ENCODE results near the gene SLC16A3.
A peak's percentile ranks its signal among the peaks of the same experiment; 100 is the strongest.
"Not testable (repeated sequence)": the region's sequence is repeated elsewhere in the genome, so short reads cannot be mapped to it uniquely, and the experiment has no call there.

The SLC16A3 gene

GRCh38 chr17:82228842-82229697 lies at the start of gene SLC16A3:
Gene SLC16A3, plus strand, starts transcription at chr17:82229042. Its CDS starts 6,967 bp downstream, at chr17:82236009.
- Mint-ChIP-seq H3K27ac (peak within 1 kb of the TSS; percentile 80), H3K4me1 (ENCODE audit: low read depth) (peaks cover 13% of the 10 kb centered on the region), H3K9me3 (no peaks in the 10 kb centered on the region), H3K4me3 (peak within 1 kb of the TSS; percentile 79), H3K27me3 (no peaks in the 10 kb centered on the region), H3K36me3 (ENCODE audit: low read depth) (no peaks in the 10 kb centered on the region)
- DNase-seq: peak; percentile 73

DNA sequence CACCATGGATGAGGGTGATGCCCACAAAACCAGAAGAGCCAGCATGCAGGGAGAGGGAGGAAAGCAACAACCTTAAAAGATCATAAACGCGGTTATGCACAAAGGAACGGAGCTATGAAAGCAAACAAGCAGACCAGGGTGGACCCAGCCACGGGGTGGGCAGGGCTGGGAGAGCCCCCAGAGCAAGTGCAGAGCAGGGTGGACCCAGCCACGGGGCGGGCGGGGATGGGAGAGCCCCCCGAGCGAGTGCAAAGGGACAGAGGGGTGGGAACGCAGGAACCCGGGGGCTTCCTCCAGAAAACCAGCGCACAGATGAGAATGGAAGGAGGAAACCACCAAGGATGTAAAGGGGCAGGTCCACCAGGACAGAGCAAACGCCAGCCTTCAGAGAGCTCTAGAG lies 49.4 kb upstream of the SLC16A3 start:
- Mint-ChIP-seq H3K27me3 (no peaks in the 10 kb centered on the region), H3K4me1 (ENCODE audit: low read depth) (no peaks in the 10 kb centered on the region), H3K36me3 (ENCODE audit: low read depth) (peaks cover 71% of the 10 kb centered on the region), H3K27ac (no peak overlapping the region), H3K4me3 (no peak overlapping the region), H3K9me3 (no peaks in the 10 kb centered on the region)
- DNase-seq: no peak

DNA sequence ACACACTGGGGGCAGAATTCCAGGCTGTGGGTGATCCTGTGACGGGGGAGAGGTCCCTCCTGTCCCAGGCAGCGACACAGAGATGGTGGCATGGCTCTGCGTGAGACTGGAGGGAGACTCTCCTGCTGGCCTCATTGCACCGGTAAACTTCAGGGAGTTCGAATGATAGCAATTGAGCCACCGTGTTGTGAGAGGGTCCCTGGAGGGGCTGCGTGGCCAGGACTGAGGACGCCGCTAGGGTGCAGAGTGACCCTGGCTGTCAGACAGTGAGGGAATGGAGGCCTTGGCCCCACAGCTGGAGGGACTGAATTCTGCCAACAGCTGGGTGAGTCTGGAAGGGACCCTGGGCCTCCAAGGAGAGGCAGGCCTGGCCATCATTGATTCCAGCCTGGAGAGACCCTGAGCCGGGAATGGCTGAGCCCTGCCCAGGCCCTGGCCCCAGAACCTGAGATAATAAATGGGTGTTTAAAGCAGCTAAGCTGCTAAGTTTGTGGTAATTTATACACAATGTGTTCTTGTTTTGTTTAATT lies 48.8 kb upstream of the SLC16A3 start:
- Mint-ChIP-seq H3K4me1 (ENCODE audit: low read depth) (no peaks in the 10 kb centered on the region), H3K27me3 (no peaks in the 10 kb centered on the region), H3K27ac (no peak overlapping the region), H3K4me3 (no peak overlapping the region), H3K9me3 (no peaks in the 10 kb centered on the region), H3K36me3 (ENCODE audit: low read depth) (peaks cover 71% of the 10 kb centered on the region)
- DNase-seq: no peak

GRCh38 chr17:82180776-82181528 lies 47.9 kb upstream of the SLC16A3 start:
- Mint-ChIP-seq H3K36me3 (ENCODE audit: low read depth) (peaks cover 70% of the 10 kb centered on the region), H3K27me3 (no peaks in the 10 kb centered on the region), H3K9me3 (no peaks in the 10 kb centered on the region), H3K27ac (no peak overlapping the region), H3K4me1 (ENCODE audit: low read depth) (no peaks in the 10 kb centered on the region), H3K4me3 (no peak overlapping the region)
- no peak for DNase-seq

- no peaks in the 10 kb centered on the region for H3K27me3 Mint-ChIP-seq
- no peak overlapping the region for H3K4me3 Mint-ChIP-seq
- no peaks in the 10 kb centered on the region for H3K4me1 Mint-ChIP-seq (ENCODE audit: low read depth)
Measured at GRCh38 chr17:82184761-82185160, 44.1 kb upstream of the SLC16A3 start.

GRCh38 chr17:82186221-82186620 lies 42.6 kb upstream of the SLC16A3 start:
- Mint-ChIP-seq H3K4me1 (ENCODE audit: low read depth) (no peaks in the 10 kb centered on the region), H3K27me3 (no peaks in the 10 kb centered on the region)

More at GRCh38 chr17:82184761-82185160, 44.1 kb upstream of the SLC16A3 start:
- Mint-ChIP-seq H3K36me3 (ENCODE audit: low read depth) (peaks cover 67% of the 10 kb centered on the region), H3K9me3 (no peaks in the 10 kb centered on the region), H3K27ac (no peak overlapping the region)
- no peak for DNase-seq

DNA sequence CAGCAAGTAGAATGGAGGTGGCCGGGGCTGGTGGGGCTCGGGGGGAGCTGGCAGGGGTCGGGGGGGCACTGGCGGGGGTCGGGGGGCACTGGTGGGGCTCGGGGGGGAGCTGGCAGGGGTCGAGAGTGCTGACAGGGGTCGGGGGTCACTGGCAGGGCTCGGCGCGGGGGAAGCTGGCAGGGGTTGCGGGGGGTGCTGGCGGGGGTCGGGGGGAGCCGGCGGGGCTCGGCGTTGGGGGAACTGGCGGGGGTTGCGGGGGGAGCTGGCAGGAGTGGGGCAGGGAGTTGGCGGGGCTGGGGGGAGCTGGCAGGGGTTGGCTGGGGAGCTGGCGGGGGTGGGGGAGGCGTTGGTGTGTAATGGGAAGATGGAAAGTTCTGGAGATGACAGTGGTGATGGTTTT lies 41.3 kb upstream of the SLC16A3 start:
- Mint-ChIP-seq H3K4me1 (ENCODE audit: low read depth) (no peaks in the 10 kb centered on the region), H3K4me3 (no peak overlapping the region)

More at GRCh38 chr17:82186221-82186620, 42.6 kb upstream of the SLC16A3 start:
- Mint-ChIP-seq H3K4me3 (no peak overlapping the region), H3K9me3 (no peaks in the 10 kb centered on the region), H3K36me3 (ENCODE audit: low read depth) (peaks cover 64% of the 10 kb centered on the region), H3K27ac (no peak overlapping the region)
- DNase-seq: no peak

GRCh38 chr17:82188001-82188961 lies 40.6 kb upstream of the SLC16A3 start:
- no peaks in the 10 kb centered on the region for H3K9me3 Mint-ChIP-seq
- DNase-seq: no peak
- no peaks in the 10 kb centered on the region for H3K4me1 Mint-ChIP-seq (ENCODE audit: low read depth)
- H3K27me3 Mint-ChIP-seq: no peaks in the 10 kb centered on the region
- H3K36me3 Mint-ChIP-seq (ENCODE audit: low read depth): peaks cover 70% of the 10 kb centered on the region
- H3K27ac Mint-ChIP-seq: no peak overlapping the region
- H3K4me3 Mint-ChIP-seq: no peak overlapping the region

More for the DNA sequence above, 41.3 kb upstream of the SLC16A3 start:
- H3K36me3 Mint-ChIP-seq (ENCODE audit: low read depth): peaks cover 69% of the 10 kb centered on the region
- H3K27me3 Mint-ChIP-seq: no peaks in the 10 kb centered on the region
- no peak for DNase-seq
- H3K27ac Mint-ChIP-seq: no peak overlapping the region
- no peaks in the 10 kb centered on the region for H3K9me3 Mint-ChIP-seq

DNA sequence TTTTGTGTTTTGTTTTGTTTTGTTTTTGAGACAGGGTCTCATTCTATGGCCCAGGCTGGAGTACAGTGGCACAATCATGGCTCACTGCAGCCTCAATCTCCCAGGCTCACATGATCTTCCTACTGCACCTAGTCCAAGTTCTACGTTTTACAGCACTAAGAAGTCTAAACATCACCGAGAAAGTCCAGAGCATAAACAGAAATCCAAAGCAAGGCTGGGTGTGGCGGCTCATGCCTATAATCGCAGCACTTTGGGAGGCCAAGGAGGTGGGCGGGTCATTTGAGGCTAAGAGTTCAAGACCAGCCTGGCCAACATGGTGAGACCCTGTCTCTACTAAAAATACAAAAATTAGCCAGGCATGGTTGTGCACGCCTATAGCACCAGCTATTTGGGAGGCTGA lies 35.8 kb upstream of the SLC16A3 start:
- H3K4me3 Mint-ChIP-seq; H3K27me3 Mint-ChIP-seq; H3K27ac Mint-ChIP-seq; H3K4me1 Mint-ChIP-seq (ENCODE audit: low read depth); H3K9me3 Mint-ChIP-seq; DNase-seq: not testable (repeated sequence)
- peaks cover 79% of the 10 kb centered on the region for H3K36me3 Mint-ChIP-seq (ENCODE audit: low read depth)

GRCh38 chr17:82193520-82194220 lies 35.2 kb upstream of the SLC16A3 start:
- no peaks in the 10 kb centered on the region for H3K9me3 Mint-ChIP-seq
- peaks cover 12% of the 10 kb centered on the region for H3K4me1 Mint-ChIP-seq (ENCODE audit: low read depth)
- H3K4me3 Mint-ChIP-seq: no peak overlapping the region
- H3K36me3 Mint-ChIP-seq (ENCODE audit: low read depth): peaks cover 78% of the 10 kb centered on the region
- no peaks in the 10 kb centered on the region for H3K27me3 Mint-ChIP-seq
- DNase-seq: no peak
- no peak overlapping the region for H3K27ac Mint-ChIP-seq

- Mint-ChIP-seq H3K27ac (no peak overlapping the region), H3K4me1 (ENCODE audit: low read depth) (peaks cover 19% of the 10 kb centered on the region), H3K4me3 (no peak overlapping the region), H3K36me3 (ENCODE audit: low read depth) (peaks cover 79% of the 10 kb centered on the region), H3K27me3 (no peaks in the 10 kb centered on the region), H3K9me3 (no peaks in the 10 kb centered on the region)
- no peak for DNase-seq
Measured at GRCh38 chr17:82194765-82195164, 34.1 kb upstream of the SLC16A3 start.

DNA sequence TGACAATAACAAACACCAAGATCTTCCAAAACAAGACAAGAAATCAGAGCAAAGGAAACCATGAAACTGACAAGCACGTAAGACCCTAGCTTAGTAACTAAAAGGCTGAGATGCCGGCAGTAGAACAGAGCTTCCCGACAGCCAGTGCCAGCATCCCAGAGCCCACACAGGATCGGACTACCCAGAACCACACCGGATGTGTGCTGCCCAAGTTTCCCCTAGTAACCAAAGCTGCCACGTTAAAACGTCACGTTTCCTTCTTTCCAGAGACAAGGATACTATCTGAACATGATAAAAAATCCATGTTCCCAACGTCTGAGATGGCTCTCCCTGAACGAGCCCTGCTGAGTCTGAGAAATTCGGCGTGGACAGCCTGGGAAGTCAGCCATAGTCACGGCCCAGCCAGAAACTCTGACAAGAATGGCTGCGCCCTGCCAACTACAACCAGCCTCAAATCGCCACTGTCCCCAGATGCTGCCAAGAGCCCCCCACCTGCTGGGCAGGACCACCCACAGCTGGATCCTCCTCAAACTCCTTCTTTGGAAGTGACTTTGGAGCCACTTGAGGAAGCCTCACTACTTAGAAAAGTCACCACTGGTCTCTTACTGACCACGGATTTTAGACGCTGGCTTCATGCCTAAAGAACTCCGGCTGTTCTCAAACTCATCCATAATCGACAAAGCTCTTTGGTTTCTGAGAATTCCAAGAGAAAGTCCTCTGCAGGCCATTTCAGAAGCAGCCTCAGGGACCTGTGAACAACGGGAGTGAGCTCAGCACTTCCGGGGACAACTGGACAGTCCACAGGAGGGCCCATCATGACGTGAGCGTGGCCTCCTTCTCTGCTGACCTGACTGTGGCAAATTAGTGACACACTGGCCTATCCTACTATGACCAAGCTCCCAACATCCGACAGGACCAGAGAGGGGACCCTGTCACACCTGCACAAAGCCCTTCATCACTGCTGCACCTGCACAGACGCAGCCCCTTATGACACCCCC lies 32.9 kb upstream of the SLC16A3 start:
- peaks cover 30% of the 10 kb centered on the region for H3K4me1 Mint-ChIP-seq (ENCODE audit: low read depth)
- no peaks in the 10 kb centered on the region for H3K9me3 Mint-ChIP-seq
- no peak overlapping the region for H3K27ac Mint-ChIP-seq

More for the DNA sequence above, 32.9 kb upstream of the SLC16A3 start:
- Mint-ChIP-seq H3K36me3 (ENCODE audit: low read depth) (peaks cover 81% of the 10 kb centered on the region), H3K27me3 (no peaks in the 10 kb centered on the region), H3K4me3 (no peak overlapping the region)
- DNase-seq: no peak
